Ishikawa (cell line): Measurements from ENCODE around the gene MARS1.

Experiments
- EGR1 ChIP-seq: IDR thresholded peaks from 2 replicates; pipeline ENCODE4 v1.6.1; 2012
- EP300 ChIP-seq: IDR thresholded peaks from 2 replicates; pipeline ENCODE4 v1.6.1; 2012; ENCODE audit warnings: borderline replicate concordance
- FOXM1 ChIP-seq: IDR thresholded peaks from 2 replicates; pipeline ENCODE4 v1.6.1; 2012; ENCODE audit warnings: low read depth, borderline replicate concordance
- MAX ChIP-seq: IDR thresholded peaks from 2 replicates; pipeline ENCODE4 v1.6.1; 2012
- RAD21 ChIP-seq: IDR thresholded peaks from 2 replicates; pipeline ENCODE4 v1.6.1; 2012; ENCODE audit warnings: low read depth
- REST ChIP-seq: IDR thresholded peaks from 2 replicates; pipeline ENCODE4 v1.6.1; 2012; ENCODE audit warnings: low read depth, mild to moderate bottlenecking
- TAF1 ChIP-seq: IDR thresholded peaks from 2 replicates; pipeline ENCODE4 v1.6.1; 2012; ENCODE audit warnings: low read depth, mild to moderate bottlenecking
- TCF12 ChIP-seq: IDR thresholded peaks from 2 replicates; pipeline ENCODE4 v1.6.1; 2012; ENCODE audit warnings: low read depth
- USF1 ChIP-seq: IDR thresholded peaks from 2 replicates; pipeline ENCODE4 v1.6.1; 2012
- YY1 ChIP-seq: IDR thresholded peaks from 2 replicates; pipeline ENCODE4 v1.6.1; 2012; ENCODE audit warnings: low read depth

GRCh38 chr12:57479376-57480115, 8.3 kb upstream of the MARS1 start, which contains the start of gene ARHGAP9:
- TF ChIP-seq MAX (no peak), TAF1 (no peak), EGR1 (no peak), YY1 (no peak), USF1 (no peak), TCF12 (no peak), EP300 (no peak), RAD21 (no peak), FOXM1 (no peak), REST (no peak)
